GM21367 (cell line): ENCODE results near the gene RASL11B.
"Not testable (repeated sequence)": the region's sequence is repeated elsewhere in the genome, so short reads cannot be mapped to it uniquely, and the experiment has no call there.

Experiments
- ATAC-seq: cut with Tn5 transposase; IDR thresholded peaks from one replicate; pipeline ENCODE4 v1.9.1; 2021; ENCODE audit not compliant: unreplicated experiment

RASL11B gene, protein sequence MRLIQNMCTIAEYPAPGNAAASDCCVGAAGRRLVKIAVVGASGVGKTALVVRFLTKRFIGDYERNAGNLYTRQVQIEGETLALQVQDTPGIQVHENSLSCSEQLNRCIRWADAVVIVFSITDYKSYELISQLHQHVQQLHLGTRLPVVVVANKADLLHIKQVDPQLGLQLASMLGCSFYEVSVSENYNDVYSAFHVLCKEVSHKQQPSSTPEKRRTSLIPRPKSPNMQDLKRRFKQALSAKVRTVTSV

DNA sequence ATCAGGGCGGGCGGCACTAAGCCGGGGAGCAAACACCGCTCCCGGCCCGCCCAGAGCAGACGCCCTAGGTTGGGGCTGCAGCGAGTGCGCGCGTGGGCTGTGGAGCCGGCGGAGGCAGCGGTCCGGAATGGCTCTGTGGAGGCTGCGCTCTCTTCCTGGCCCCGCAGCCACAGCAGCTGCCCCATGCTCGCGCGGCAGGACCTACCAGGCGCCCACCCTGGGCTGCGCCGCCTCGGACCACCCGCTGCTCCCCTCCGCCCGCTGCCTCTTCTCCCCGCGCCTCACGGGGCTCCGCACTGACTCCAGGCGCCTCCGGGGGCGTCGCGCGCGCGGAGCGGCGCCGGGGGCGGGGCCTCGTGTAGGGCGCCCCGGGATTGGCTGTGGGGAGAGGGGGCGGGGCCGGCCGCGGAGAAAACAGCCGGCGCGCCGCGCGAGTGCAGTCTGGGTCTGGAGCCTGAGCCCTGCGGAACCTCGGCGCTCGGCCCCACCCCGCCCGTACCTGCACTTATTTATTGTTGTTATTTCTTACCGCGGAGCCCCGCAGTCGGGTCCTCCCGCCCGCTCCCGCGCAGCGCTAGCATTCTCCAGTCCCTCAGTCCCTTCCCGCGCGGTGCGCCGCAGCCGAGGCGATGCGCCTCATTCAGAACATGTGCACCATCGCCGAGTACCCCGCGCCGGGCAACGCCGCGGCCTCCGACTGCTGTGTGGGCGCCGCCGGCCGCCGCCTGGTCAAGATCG, at the start of gene RASL11B:
Gene RASL11B, plus strand, starts transcription at position 439 of the 738 bp plus-strand sequence. Its CDS starts 191 bp downstream, at position 630.
- ATAC-seq: peak; percentile 98

DNA sequence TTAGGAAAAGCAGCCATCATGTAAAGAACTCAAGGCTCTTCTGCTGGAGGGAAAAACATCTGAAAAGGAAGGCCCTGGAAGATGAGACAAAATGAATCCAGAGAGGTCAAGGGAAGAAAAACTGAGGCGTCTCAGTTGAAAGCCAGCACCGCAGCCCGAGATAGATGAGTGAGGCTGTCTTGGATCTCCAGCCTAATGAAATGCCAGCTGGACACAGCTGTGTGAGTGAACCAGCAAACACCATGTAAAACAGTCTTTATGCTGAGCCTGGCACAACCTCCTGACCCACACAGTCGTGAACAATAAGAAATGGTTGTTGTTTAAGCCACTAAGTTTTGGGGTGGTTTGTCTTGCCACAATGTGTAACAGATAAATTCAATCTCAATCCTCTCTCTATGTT, 48.6 kb upstream of the RASL11B start:
- no peak for ATAC-seq

- ATAC-seq: no peak
These were observed 39.5 kb upstream of the RASL11B start for GRCh38 chr4:52822583-52822971.

GRCh38 chr4:52822972-52823701, 39.0 kb upstream of the RASL11B start:
- no peak for ATAC-seq

GRCh38 chr4:52823702-52824092, 38.4 kb upstream of the RASL11B start:
- no peak for ATAC-seq

- ATAC-seq: no peak
These were observed 37.9 kb upstream of the RASL11B start for GRCh38 chr4:52824270-52824602.

- no peak for ATAC-seq
These were observed 37.3 kb upstream of the RASL11B start for GRCh38 chr4:52824603-52825459.

GRCh38 chr4:52825460-52826090, 36.5 kb upstream of the RASL11B start:
- ATAC-seq: no peak

DNA sequence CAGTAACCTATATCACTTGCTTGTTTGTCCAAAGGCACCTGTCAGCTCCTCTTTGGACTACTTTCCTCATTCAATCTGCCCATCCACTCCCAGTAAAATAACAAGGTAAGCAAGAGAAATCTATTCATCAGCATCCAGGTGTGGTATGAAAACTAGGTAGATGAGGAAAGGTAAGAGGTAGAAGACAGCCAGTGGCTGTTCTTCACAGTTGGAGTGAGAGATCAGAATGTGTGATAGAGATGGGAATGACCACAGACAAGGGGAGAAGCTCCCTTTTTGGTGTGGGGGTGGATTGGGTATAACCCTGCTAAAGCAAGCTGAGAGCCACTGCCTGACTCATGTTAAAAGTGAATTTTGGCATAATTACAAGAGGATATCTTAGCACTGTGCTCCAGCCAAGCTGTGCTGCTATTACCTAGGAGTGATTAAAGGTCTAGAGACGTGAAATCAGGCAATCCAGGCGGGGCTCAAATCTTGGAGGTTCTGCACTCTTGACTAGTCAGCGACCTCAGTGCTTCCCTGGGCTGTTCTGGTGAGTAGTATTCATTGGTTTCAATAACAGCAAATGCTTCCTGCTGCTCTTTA, 28.1 kb upstream of the RASL11B start:
- no peak for ATAC-seq

DNA sequence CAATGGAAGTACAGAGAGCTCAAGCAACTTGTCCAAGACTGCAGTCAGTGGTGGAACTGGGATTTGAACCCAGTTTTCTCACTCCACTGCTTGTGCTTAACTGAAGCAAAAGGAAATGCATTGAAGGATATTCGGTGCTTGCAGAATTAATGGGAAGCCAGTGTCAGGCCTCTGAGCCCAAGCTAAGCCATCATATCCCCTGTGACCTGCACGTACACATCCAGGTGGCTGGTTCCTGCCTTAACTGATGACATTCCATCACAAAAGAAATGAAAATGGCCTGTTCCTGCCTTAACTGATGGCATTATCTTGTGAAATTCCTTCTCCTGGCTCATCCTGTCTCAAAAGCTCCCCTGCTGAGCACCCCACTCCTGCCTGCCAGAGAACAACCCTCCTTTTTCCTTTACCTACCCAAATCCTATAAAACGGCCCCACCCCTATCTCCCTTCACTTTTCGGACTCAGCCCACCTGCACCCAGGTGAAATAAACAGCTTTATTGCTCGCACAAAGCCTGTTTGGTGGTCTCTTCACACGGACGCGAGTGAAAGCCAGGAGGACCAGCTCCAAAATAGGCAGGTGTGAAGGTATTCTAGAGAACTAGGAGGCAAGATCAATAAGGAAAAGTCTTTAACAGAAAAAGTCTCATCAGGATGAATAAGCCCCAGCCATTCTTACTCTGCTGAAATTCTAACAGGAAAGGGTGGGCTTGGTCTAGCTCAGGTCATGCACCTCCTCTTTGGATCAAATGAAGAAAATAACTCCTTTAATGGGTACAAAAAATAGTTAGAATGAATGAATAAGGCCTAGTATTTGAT, 27.3 kb upstream of the RASL11B start:
- not testable (repeated sequence) for ATAC-seq

- no peak for ATAC-seq
These were observed 26.0 kb upstream of the RASL11B start for GRCh38 chr4:52836120-52836519.

- no peak for ATAC-seq
These were observed 25.4 kb upstream of the RASL11B start for GRCh38 chr4:52836678-52837077.

DNA sequence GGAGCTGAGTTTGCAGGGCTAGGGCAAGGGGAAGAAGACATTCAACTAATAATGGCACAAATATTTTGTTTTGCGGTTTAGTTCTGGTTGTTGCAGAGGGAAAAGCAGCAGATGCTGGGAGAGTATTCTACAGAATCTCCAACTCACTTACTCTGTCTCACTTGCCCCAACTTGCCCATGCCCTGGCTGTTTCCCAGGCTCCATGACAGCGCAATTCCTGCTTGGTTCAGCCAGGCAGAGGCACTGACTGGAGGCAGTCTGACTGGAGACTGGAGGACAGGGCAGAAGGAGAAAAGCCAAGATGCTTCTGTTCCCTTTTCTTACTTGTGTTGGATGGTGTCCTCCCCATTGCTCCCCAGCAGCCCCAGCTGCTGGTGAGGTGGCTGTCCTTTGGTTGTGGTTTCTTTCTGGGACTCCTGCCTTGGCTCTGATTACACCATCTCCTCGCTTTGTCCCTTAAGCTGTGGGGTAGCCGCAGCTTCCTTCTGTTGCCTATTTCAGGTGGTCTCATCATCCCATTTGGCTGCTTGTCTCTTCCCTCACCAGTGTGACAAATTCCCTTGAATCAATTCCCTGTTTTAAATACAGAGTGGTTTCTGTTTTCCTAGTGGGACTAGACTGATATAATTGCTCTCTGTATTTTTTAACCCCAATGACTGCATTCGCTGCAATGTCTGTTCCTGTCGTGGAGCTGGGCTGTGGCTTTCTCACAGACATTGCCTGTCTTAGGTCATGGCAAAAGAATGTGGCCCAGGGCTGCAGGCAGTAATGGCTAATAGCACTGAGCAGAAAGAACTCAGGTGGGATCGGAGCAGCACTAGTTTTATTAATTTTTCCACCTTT, 24.2 kb upstream of the RASL11B start:
- no peak for ATAC-seq

DNA sequence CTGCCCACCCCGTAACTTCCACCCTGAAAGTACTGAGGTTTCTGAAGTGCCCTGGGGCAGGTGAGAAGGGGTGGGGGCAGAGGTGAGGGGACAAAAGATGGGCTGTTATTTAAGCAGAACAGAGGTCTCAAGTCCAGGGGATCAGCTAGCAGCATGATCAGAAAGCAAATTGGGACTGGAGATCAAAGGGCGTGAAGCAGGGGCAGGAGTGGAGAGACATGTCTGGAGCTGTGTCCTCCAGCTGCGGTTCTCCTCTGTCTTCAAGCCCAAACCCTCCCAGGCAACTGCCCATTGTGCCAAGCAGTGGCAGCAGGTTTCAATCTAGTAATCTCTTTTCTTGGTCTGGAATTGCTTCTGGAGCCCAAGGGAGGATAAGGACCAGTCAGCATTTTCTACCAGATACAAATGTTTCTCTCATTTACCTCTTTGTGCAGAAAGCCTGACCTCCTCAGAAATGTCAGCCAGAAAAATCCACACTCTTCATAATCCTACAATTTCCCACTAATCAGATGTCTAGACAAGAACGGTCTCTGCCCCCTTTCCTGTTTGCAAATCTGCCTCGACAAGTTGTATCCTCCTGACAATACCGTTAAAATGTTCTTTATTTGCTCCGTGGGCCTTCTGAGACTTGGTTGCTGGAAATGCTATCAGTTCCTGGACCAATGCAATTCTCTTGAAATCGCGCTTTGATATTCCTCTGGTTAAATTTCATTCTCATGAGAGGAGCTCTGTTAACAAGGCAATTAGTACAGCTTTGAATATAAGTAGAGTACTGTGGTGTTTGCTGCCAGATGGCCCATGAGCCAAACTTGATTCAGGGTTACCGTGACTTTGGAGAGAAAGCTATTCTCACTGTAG, 23.2 kb upstream of the RASL11B start:
- no peak for ATAC-seq

- no peak for ATAC-seq
These were observed 21.4 kb upstream of the RASL11B start for GRCh38 chr4:52840531-52841370.

DNA sequence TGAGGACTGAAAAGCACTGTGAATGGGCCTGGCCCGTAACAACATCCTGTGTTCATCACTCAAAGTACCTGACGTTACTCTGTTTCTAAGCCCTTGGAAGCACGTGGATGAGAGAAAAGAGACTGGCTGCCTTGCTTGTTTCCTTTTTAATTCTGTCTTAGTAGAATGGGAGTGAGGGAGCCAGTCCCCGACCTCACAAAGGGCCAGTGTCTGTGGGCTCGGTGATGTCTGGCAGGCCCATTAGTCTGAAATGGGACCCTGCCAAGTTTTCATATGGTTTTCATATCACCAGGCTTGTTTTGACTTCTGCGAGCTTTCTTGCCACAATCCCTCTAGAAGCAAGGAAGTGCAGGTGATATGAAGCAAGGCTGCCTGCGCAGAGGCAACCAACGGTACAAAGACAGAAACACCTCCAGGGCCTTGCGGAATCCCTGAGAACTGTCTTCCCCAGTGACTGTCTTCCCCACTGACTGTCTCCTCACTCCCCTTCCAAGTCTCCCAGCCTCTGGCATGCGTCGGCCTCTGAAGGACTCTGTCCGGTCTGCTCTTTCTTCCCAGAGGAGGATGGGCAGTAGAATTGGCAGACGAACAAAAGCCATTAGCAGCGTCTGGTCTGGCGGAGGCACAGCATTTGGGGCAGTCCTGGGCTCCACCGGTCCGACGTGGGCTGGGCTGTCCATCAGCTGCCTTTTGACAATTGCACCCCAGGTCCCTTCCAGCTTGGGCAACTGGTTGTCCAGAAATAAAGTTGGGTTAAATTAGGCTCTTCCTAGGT, 20.2 kb upstream of the RASL11B start:
- no peak for ATAC-seq
